NT2/D1 (cell line): ENCODE data around the gene IL13RA2.

Source experiments
- DNase-seq: peaks from one replicate; pipeline ENCODE4 v3.0.0-alpha.2; 2011; ENCODE audit warnings: low read depth, low spot score
- H3K27me3 ChIP-seq: 2 replicates; pipeline ENCODE4 v1.6.0; 2011; ENCODE audit warnings: mild to moderate bottlenecking; ENCODE audit not compliant: insufficient read length, insufficient read depth
- H3K36me3 ChIP-seq: 2 replicates; pipeline ENCODE4 v1.6.1; 2011; ENCODE audit warnings: mild to moderate bottlenecking, low read length, mixed read lengths; ENCODE audit not compliant: insufficient read depth, insufficient read length
- H3K4me1 ChIP-seq: 2 replicates; pipeline ENCODE4 v1.5.1; 2011; ENCODE audit not compliant: insufficient read depth, insufficient read length
- H3K4me3 ChIP-seq: 2 replicates; pipeline ENCODE4 v1.5.1; 2011; ENCODE audit warnings: low read depth; ENCODE audit not compliant: insufficient read length
- H3K9ac ChIP-seq: 2 replicates; pipeline ENCODE4 v1.6.0; 2011; ENCODE audit warnings: low read depth; ENCODE audit not compliant: insufficient read length
- H3K9me3 ChIP-seq: 2 replicates; pipeline ENCODE4 v1.5.1; 2011; ENCODE audit warnings: mild to moderate bottlenecking, low read length; ENCODE audit not compliant: insufficient read depth
- SUZ12 ChIP-seq: IDR thresholded peaks from 2 replicates; pipeline ENCODE4 v1.6.1; 2011; ENCODE audit not compliant: insufficient read length, insufficient read depth; ENCODE audit errors: extremely low read depth
- YY1 ChIP-seq: IDR thresholded peaks from 2 replicates; pipeline ENCODE4 v1.6.1; 2011; ENCODE audit not compliant: insufficient read length, insufficient read depth
- ZNF274 ChIP-seq: IDR thresholded peaks from 2 replicates; pipeline ENCODE4 v1.6.1; 2011; ENCODE audit warnings: mild to moderate bottlenecking, low read depth, low read length

The IL13RA2 gene

DNA sequence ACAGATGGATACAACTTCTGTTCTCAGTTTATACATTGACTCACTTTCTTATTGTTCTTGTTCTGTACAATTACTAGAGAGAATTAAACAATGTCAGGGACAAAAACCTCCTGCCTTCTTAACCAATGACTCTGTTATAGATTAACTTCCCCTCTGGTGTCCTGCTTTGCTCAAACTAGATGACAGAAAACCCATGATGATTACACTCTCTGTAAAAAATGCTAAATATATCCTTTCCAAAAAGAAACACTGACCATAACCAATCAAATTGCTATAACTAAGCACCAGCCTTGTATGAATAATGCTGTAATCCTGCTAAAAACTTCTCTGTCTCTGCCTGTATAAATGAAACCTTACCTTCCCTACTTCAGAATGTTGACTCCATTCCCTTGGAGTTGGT is 29.8 kb upstream of the IL13RA2 start:
- DNase-seq, result no peak
- TF ChIP-seq ZNF274 (no peak), SUZ12 (no peak), YY1 (no peak)
- H3K4me3 ChIP-seq, result no peak overlapping the region
- H3K9me3 ChIP-seq, result no peaks in the 10 kb centered on the region
- H3K27me3 ChIP-seq, result no peaks in the 10 kb centered on the region
- H3K9ac ChIP-seq, result no peak overlapping the region
- H3K36me3 ChIP-seq, result no peaks in the 10 kb centered on the region
- no peaks in the 10 kb centered on the region for H3K4me1 ChIP-seq

DNA sequence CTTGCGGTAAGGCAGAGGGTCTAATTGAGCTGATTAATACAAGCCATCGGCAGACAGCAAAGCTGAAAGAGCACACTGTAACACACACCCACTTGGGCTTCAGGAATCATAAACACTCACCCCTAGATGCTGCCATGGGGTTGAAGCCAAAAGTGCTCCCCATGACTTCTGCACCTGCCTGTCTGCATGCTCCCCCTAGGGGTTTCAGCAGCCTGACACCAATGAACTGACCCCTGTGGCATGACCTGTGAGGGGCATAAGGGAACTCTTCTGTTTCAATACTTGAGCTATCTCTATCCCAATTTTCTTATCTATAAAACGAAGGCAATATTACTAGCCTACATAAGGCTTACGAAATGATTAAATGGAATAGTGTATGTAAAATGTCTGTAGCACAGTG is 23.0 kb upstream of the IL13RA2 start:
- Histone ChIP-seq H3K27me3 (no peaks in the 10 kb centered on the region), H3K36me3 (no peaks in the 10 kb centered on the region), H3K9ac (no peak overlapping the region), H3K4me3 (no peak overlapping the region), H3K9me3 (no peaks in the 10 kb centered on the region), H3K4me1 (no peaks in the 10 kb centered on the region)
- DNase-seq, result no peak
- TF ChIP-seq YY1 (no peak), ZNF274 (no peak), SUZ12 (no peak)

DNA sequence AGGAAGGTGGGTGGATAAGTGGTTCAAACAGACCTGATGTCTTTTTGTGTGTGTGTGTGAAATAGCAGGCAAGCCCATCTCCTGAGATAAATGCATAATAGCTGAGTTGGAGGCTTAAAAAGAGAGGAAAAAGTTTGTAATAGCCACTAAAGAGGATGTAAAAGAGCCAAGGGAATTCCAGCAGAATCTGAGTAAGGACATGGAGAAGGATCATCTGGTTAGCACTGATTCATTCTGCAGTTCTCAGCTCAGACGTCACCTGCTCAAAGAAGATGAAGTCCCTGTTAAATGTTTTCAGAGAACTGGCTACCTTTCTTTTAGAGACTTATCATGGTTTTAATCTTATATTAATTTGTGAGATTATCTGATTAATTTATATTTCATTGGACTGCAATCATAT is 21.0 kb upstream of the IL13RA2 start:
- no peak overlapping the region for H3K9ac ChIP-seq
- DNase-seq, result no peak
- TF ChIP-seq SUZ12 (no peak), ZNF274 (no peak), YY1 (no peak)

DNA sequence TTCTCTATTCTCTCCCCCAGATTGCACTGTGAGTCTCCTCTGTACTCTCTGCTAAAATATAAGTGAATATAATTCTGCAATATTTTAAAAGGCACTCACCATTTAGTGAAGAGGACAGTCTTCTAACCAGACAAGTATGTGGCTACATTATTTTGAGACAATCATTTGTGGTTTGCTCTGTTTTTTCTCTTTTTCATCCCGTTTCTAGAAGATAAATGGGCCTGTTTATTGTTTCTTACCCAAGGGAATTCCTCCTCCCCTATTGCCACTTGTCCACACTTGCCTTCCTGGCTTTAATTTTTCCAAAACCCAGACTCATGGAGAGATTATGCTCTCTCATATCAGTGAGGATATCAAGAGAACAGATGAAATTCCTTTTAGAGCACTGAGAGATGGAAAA is 18.6 kb upstream of the IL13RA2 start:
- TF ChIP-seq SUZ12 (no peak), ZNF274 (no peak), YY1 (no peak)
- peaks cover 6% of the 10 kb centered on the region for H3K27me3 ChIP-seq

More for the DNA sequence above, 21.0 kb upstream of the IL13RA2 start:
- H3K4me3 ChIP-seq, result no peak overlapping the region
- H3K36me3 ChIP-seq, result no peaks in the 10 kb centered on the region
- H3K9me3 ChIP-seq, result no peaks in the 10 kb centered on the region
- peaks cover 6% of the 10 kb centered on the region for H3K27me3 ChIP-seq
- H3K4me1 ChIP-seq, result no peaks in the 10 kb centered on the region

DNA sequence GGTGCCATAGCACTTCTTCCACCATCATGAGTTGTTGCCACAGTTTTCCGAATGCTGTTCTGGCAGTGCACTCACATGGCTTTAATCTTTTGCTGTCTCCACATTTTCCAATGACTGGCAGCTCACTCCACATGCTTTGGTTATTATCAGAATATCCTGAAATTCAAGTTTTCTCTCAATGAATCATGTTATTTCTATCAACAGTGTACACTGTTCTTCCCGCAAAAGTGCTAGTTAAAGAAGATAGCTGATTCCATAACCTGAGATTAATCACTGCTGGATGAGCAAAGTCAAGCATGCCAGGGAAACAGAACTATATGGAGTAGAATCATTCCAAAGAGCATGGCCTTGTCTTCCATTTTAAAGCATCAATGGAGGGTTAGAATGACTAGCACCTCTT is 14.6 kb upstream of the IL13RA2 start:
- TF ChIP-seq YY1 (no peak), ZNF274 (no peak), SUZ12 (no peak)

More for the DNA sequence above, 18.6 kb upstream of the IL13RA2 start:
- Histone ChIP-seq H3K4me1 (no peaks in the 10 kb centered on the region), H3K36me3 (no peaks in the 10 kb centered on the region), H3K9me3 (no peaks in the 10 kb centered on the region), H3K4me3 (no peak overlapping the region), H3K9ac (no peak overlapping the region)
- no peak for DNase-seq

DNA sequence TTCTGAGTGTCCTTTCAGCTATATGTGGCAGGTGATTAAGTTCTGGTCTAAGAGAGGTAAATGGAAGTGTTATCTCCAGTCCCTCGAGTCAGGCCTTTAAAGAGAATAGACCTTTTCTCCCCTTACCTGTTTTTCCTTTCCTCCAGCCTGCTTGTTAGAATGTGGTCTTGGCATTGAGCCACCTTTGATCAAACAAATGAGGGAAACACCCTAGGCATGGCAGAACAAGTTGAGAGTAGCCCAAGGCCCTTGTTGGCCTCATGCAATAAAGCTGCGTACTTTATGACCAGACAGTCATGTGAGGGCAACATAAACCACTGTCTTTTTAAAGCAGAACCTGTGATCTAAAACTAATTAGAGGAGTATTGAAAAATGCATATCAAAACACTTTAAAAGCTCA is 13.2 kb upstream of the IL13RA2 start:
- H3K4me1 ChIP-seq, result no peaks in the 10 kb centered on the region
- no peak overlapping the region for H3K4me3 ChIP-seq
- H3K36me3 ChIP-seq, result no peaks in the 10 kb centered on the region
- no peak for TF ChIP-seq YY1
- no peak for TF ChIP-seq ZNF274
- TF ChIP-seq SUZ12, result no peak
- no peaks in the 10 kb centered on the region for H3K9me3 ChIP-seq
- H3K9ac ChIP-seq, result no peak overlapping the region
- no peak for DNase-seq
- H3K27me3 ChIP-seq, result peaks cover 6% of the 10 kb centered on the region

More for the DNA sequence above, 14.6 kb upstream of the IL13RA2 start:
- Histone ChIP-seq H3K4me3 (no peak overlapping the region), H3K36me3 (no peaks in the 10 kb centered on the region), H3K9me3 (no peaks in the 10 kb centered on the region), H3K9ac (no peak overlapping the region), H3K27me3 (peaks cover 6% of the 10 kb centered on the region), H3K4me1 (no peaks in the 10 kb centered on the region)
- no peak for DNase-seq

DNA sequence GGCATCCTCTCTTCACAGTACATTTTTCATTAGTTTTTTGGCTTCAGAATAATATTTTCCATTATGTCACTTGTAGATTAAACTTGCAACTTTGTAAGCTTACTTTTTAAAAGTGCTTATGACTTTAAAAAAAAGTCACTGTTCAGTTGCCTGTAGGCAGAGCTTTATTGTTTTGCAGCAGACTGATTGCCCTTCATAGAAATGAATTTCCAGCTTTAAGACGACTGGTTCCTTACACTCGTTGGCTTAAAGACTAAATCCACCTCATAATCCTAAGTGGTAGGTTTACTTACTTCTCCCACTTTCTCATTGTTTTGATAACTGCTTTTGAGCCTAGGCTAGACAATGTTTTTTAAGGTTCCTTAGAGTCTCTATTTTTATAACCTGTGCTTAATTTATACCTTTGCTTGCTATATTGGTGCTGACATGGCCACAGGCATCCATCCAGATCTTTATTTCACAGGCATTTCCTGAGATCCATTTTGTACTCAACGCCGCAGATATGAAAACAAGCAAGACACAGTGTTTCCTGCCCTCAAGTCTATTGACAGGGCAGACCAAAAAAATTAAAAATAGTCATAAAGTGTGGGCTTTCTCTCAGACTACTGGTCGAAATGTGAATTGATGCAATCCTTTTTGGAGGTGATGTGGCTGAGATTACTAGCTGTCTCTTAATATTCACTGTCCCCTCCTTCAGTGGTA is 12.6 kb upstream of the IL13RA2 start:
- Histone ChIP-seq H3K9me3 (no peaks in the 10 kb centered on the region), H3K4me1 (no peaks in the 10 kb centered on the region), H3K27me3 (peaks cover 6% of the 10 kb centered on the region), H3K36me3 (no peaks in the 10 kb centered on the region), H3K9ac (no peak overlapping the region), H3K4me3 (no peak overlapping the region)
- no peak for DNase-seq
- no peak for TF ChIP-seq ZNF274

DNA sequence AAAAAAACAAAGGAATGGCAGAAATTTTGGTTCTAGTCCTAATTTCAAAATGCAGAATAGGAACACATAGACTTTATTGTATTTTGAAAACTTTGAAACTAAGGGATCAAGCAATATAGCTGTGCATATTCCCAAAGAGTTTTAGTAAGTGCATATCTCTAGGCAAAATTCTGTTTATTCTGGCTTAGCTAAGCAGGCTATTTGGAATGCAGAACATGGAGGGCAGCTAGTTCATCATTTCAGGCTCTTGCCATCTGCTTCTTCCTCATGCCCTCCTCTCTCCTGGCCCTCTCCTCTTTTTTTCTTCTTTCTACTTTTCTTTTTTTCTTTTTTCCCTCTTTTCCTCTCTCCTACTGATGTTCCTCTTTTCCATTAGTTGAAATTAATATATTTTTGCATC is 12.0 kb upstream of the IL13RA2 start:
- Histone ChIP-seq H3K36me3 (no peaks in the 10 kb centered on the region), H3K27me3 (peaks cover 6% of the 10 kb centered on the region), H3K9me3 (no peaks in the 10 kb centered on the region), H3K9ac (no peak overlapping the region), H3K4me1 (no peaks in the 10 kb centered on the region), H3K4me3 (no peak overlapping the region)
- TF ChIP-seq YY1 (no peak), SUZ12 (no peak), ZNF274 (no peak)
- DNase-seq, result no peak
